Stimulated activated CD8-positive, alpha-beta memory T cell treated with anti-CD3 and anti-CD28 coated beads, Interleukin-15, amount 100 ng/mL, for 24 hours (primary cell): ENCODE results near the gene PGA4.
"Not testable (repeated sequence)": the region's sequence is repeated elsewhere in the genome, so short reads cannot be mapped to it uniquely, and the experiment has no call there.

ENCODE experiments used
- DNase-seq: peaks from one replicate; pipeline ENCODE4 v3.0.0-alpha.2; 2020; ENCODE audit warnings: low read depth

PGA4 gene

GRCh38 chr11:61222047-61222446, at the start of gene PGA4:
PGA4 (plus strand) TSS chr11:61222347; CDS start chr11:61222401, 54 bp downstream.
- DNase-seq, result not testable (repeated sequence)

- no peak for DNase-seq
Observed at GRCh38 chr11:61172356-61172755, 49.8 kb upstream of the PGA4 start.

GRCh38 chr11:61172888-61173287, 49.3 kb upstream of the PGA4 start:
- DNase-seq, result no peak

GRCh38 chr11:61173456-61173855, 48.7 kb upstream of the PGA4 start:
- DNase-seq, result no peak

- DNase-seq, result no peak
Observed at GRCh38 chr11:61174273-61174672, 47.9 kb upstream of the PGA4 start.

GRCh38 chr11:61174949-61175348, 47.2 kb upstream of the PGA4 start:
- no peak for DNase-seq

GRCh38 chr11:61176446-61176845, 45.7 kb upstream of the PGA4 start:
- no peak for DNase-seq

- not testable (repeated sequence) for DNase-seq
Observed at GRCh38 chr11:61180205-61180604, 41.9 kb upstream of the PGA4 start.

- DNase-seq, result no peak
Observed at GRCh38 chr11:61181489-61181888, 40.7 kb upstream of the PGA4 start.

- no peak for DNase-seq
Observed at GRCh38 chr11:61183645-61184044, 38.5 kb upstream of the PGA4 start.

GRCh38 chr11:61186504-61186903, 35.6 kb upstream of the PGA4 start:
- no peak for DNase-seq

- DNase-seq, result peak; percentile 57
Observed at GRCh38 chr11:61187505-61188130, 34.5 kb upstream of the PGA4 start.

GRCh38 chr11:61189933-61190332, 32.2 kb upstream of the PGA4 start:
- DNase-seq, result no peak

GRCh38 chr11:61193596-61193995, 28.6 kb upstream of the PGA4 start:
- no peak for DNase-seq

GRCh38 chr11:61194169-61194671, 27.9 kb upstream of the PGA4 start:
- no peak for DNase-seq

- DNase-seq, result no peak
Observed at GRCh38 chr11:61194981-61195695, 27.0 kb upstream of the PGA4 start.

GRCh38 chr11:61195719-61196118, 26.4 kb upstream of the PGA4 start:
- no peak for DNase-seq

GRCh38 chr11:61198361-61198760, 23.8 kb upstream of the PGA4 start:
- DNase-seq, result no peak

- no peak for DNase-seq
Observed at GRCh38 chr11:61198948-61199523, 23.1 kb upstream of the PGA4 start.

- DNase-seq, result no peak
Observed at GRCh38 chr11:61201476-61201875, 20.7 kb upstream of the PGA4 start.

GRCh38 chr11:61202950-61203746, 19.0 kb upstream of the PGA4 start, which contains the start of gene PGA3:
PGA3 (plus strand) TSS chr11:61203515; CDS start chr11:61203565, 50 bp downstream.
- DNase-seq, result not testable (repeated sequence)

GRCh38 chr11:61203873-61204272, 18.3 kb upstream of the PGA4 start:
- DNase-seq, result not testable (repeated sequence)
